ENCODE measurements around the gene FAM222B. TPM values are rescaled to one million over a fixed set of nuclear protein-coding genes. Genes with fewer than 3 reads are reported as not detected.

FAM222B gene
- total and polyA plus RNA-seq, 9 of the 15 experiments (the other 6 are each of a cell fraction or from before 2014, with no cell fraction given) = 4.0 to 34.6 (median 7.5) TPM

DNA sequence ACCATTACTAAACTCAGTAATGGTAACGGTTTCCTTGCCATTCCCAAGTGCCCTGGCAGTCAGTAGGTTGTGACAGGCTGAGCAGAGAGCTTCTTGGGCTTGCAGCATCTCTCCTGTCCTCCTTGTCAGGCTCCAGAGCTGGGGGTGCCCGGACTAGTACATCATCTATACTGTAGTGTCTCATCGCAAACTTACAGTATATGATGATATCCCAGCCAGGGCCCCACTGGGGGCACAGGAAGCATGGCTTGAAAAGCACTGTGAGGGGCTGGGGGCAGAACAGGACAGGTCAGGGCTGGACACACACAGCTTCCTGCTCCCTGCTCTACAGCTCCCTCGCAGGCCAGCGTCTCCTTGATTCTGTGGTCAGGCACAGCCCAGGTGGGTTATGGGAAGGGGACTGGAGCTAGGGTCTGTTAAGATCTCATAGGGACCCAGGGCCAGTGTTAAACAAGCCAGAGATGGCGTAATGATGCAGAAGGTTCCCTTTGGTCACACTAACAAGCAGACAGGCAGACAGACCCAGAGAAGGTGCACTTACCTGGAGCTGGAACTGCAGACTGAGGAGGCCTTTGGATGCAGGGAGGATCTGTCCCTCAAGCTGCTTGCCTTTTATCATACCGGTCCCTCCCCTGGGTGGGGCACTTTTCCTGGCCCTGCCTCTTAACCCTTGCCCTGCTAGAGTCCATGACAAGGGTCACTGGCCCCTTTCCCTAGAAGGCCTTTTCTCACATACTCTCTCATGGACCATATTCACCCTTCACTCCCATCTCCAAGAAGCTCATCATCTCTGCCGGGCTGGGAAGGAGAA, 19.0 kb upstream of the FAM222B start (continued):
- TF ChIP-seq, protein P1, sequence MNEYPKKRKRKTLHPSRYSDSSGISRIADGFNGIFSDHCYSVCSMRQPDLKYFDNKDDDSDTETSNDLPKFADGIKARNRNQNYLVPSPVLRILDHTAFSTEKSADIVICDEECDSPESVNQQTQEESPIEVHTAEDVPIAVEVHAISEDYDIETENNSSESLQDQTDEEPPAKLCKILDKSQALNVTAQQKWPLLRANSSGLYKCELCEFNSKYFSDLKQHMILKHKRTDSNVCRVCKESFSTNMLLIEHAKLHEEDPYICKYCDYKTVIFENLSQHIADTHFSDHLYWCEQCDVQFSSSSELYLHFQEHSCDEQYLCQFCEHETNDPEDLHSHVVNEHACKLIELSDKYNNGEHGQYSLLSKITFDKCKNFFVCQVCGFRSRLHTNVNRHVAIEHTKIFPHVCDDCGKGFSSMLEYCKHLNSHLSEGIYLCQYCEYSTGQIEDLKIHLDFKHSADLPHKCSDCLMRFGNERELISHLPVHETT (CRISPR knock-in tag; conservative IDR thresholded peaks at IDR 0.05 in 1 of 2, IDR thresholded peaks at IDR 0.05 in 1 of 2) = peak in 1 of 2 experiments; percentile 8; a peak in 1 of 4 replicates
- TF ChIP-seq PHB (CRISPR knock-in tag; IDR thresholded peaks at IDR 0.05) = 0 out of 2 replicates have a peak, but pooled peaks have one; percentile 63
- no peak for TF ChIP-seq ZNF217 (CRISPR knock-in tag; IDR thresholded peaks at IDR 0.05)
- TF ChIP-seq, protein P2, sequence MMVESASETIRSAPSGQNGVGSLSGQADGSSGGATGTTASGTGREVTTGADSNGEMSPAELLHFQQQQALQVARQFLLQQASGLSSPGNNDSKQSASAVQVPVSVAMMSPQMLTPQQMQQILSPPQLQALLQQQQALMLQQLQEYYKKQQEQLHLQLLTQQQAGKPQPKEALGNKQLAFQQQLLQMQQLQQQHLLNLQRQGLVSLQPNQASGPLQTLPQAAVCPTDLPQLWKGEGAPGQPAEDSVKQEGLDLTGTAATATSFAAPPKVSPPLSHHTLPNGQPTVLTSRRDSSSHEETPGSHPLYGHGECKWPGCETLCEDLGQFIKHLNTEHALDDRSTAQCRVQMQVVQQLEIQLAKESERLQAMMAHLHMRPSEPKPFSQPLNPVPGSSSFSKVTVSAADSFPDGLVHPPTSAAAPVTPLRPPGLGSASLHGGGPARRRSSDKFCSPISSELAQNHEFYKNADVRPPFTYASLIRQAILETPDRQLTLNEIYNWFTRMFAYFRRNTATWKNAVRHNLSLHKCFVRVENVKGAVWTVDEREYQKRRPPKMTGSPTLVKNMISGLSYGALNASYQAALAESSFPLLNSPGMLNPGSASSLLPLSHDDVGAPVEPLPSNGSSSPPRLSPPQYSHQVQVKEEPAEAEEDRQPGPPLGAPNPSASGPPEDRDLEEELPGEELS (CRISPR knock-in tag; IDR thresholded peaks at IDR 0.05; ENCODE audit: borderline replicate concordance) = 0 out of 2 replicates have a peak, but pooled peaks have one; percentile 54
- TF ChIP-seq BCOR (IDR thresholded peaks at IDR 0.05) = no peak
- no peak for TF ChIP-seq ARID2 (IDR thresholded peaks at IDR 0.05)
- peak; percentile 45 for TF ChIP-seq CCNT2 (IDR thresholded peaks at IDR 0.05; ENCODE audit: borderline replicate concordance, extremely low read depth, insufficient read length, low read depth, low read length)
- TF ChIP-seq ZNF561 (CRISPR knock-in tag; conservative IDR thresholded peaks at IDR 0.05) = peak; percentile 47; the same call in 1 of the 2 replicates
- peak; percentile 55 for TF ChIP-seq POLR2G (IDR thresholded peaks at IDR 0.05; ENCODE audit: low read depth, low read length)
- 0 out of 2 replicates have a peak, but pooled peaks have one; percentile 17 for TF ChIP-seq ZNF696 (CRISPR knock-in tag; conservative IDR thresholded peaks at IDR 0.05)
- TF ChIP-seq SRSF3 (IDR thresholded peaks at IDR 0.05; ENCODE audit: insufficient read depth, low read length) = no peak
- peak; percentile 69; the same call in 1 of the 2 replicates for TF ChIP-seq LARP7 (IDR thresholded peaks at IDR 0.05)
- TF ChIP-seq PML (IDR thresholded peaks at IDR 0.05; ENCODE audit: low read length) = peak; percentile 47
- TF ChIP-seq TBP (optimal IDR thresholded peaks at IDR 0.05; ENCODE audit: low read depth, low read length) = peak; percentile 94
- TF ChIP-seq SP1 (CRISPR knock-in tag; IDR thresholded peaks at IDR 0.05) = no peak
- peak in 1 of 2 experiments; percentile 31; a peak in 1 of 4 replicates for TF ChIP-seq SRF (CRISPR knock-in tag; IDR thresholded peaks at IDR 0.05)
- peak in 2 of 3 experiments; percentile 32 to 33; a peak in 3 of 6 replicates for TF ChIP-seq CTCF (IDR thresholded peaks at IDR 0.05 in 2 of 3, conservative IDR thresholded peaks at IDR 0.05 in 1 of 3; ENCODE audit: insufficient read depth in 2 of 3, low read depth in 1 of 3, low read length in 3 of 3)
- no peak for TF ChIP-seq ZNF277 (CRISPR knock-in tag; IDR thresholded peaks at IDR 0.05; ENCODE audit: borderline replicate concordance)
- TF ChIP-seq RUNX1 (IDR thresholded peaks at IDR 0.05; ENCODE audit: low read depth) = 0 out of 2 replicates have a peak, but pooled peaks have one; percentile 29
- TF ChIP-seq SMARCA4 (IDR thresholded peaks at IDR 0.05) = peak; percentile 67
- TF ChIP-seq SMARCE1 (IDR thresholded peaks at IDR 0.05) = peak; percentile 72; the same call in 1 of the 2 replicates

All from K562 (cell line).